Right lobe of liver (tissue), 6 donors: Measurements from ENCODE around the gene ZBTB47. TPM values are rescaled to one million over a fixed set of nuclear protein-coding genes. Genes with fewer than 3 reads are reported as not detected.
A peak's percentile ranks its signal among the peaks of the same experiment; 100 is the strongest.

Source experiments
- ATAC-seq, 4 donors: fragments of 200-7000 bp; cut with Tn5 transposase; one replicate each; pipeline ENCODE4 v1.9.1; 2020; ENCODE audit warnings: mild to moderate bottlenecking in 4 of 4, moderate library complexity in 4 of 4
- DNase-seq, 3 donors: peaks; one replicate each; pipeline ENCODE4 v3.0.0-alpha.2; 2020
- H3K27ac ChIP-seq, 3 donors: fragments of 200-600 bp; one replicate each; pipeline ENCODE4 v1.8.0; 2022
- H3K27me3 ChIP-seq, 2 donors: fragments of 200-600 bp; one replicate each; pipeline ENCODE4 v1.8.0; 2022
- H3K36me3 ChIP-seq, 4 donors: fragments of 200-600 bp; sonication (generic) in 1 of 4; one replicate each; pipeline versions ENCODE4 v1.5.1 to v1.8.0; 2017 to 2022; ENCODE audit warnings: control low read depth in 1 of 4
- H3K4me1 ChIP-seq, 4 donors: fragments of 200-600 bp; sonication (generic) in 1 of 4; one replicate each; pipeline versions ENCODE4 v1.5.1 to v1.8.0; 2017 to 2022; ENCODE audit warnings: control low read depth in 1 of 4
- H3K4me3 ChIP-seq, 3 donors: fragments of 200-600 bp; one replicate each; pipeline ENCODE4 v1.8.0; 2022
- H3K9me3 ChIP-seq, 4 donors: fragments of 200-600 bp; sonication (generic) in 1 of 4; one replicate each; pipeline versions ENCODE4 v1.5.1 to v1.8.0; 2017 to 2022; ENCODE audit warnings: control low read depth in 1 of 4
- POLR2A ChIP-seq: fragments of 450-650 bp; IDR thresholded peaks from one replicate; pipeline ENCODE4 v1.6.1; 2017; ENCODE audit warnings: antibody characterized with exemption, mild to moderate bottlenecking
- WGBS: methylation state at CpG from one replicate; pipeline ENCODE4 v1.1.6; 2018; ENCODE audit warnings: low coverage, low lambda C conversion rate; ENCODE audit not compliant: insufficient coverage; ENCODE audit errors: missing lambda C conversion rate; 5-methylcytosine and 5-hydroxymethylcytosine counted together
- intact Hi-C, 2 donors: fragments of 100-400 bp; cut with DNase I; formaldehyde crosslinking; loops; one replicate each; pipeline versions ENCODE4 v1.11.2 to v1.14.1; 2022
- total RNA-seq, 6 experiments: library from RNA; depleted of rRNA in 2 of 6; stranded (reverse); fragments of >200 nt in 2 of 6; fragmentation: NEBNext Ultra II Directional in 3 of 6; extraction: Animal tissue kit (Norgen Biotek cat#: 25700) in 3 of 6; gene quantifications; one replicate each; pipeline versions ENCODE4 v1.1.0 to v1.2.4, GENCODE V29; 2016 to 2023
- TF ChIP-seq, protein P1 (sequence below), 4 donors: fragments of 200-600 bp in 3 of 4; fragments of 450-650 bp in 1 of 4; IDR thresholded peaks; one replicate each; pipeline versions ENCODE4 v1.5.1 to v1.8.0; 2016 to 2022; ENCODE audit warnings: antibody characterized with exemption in 4 of 4, mild to moderate bottlenecking in 2 of 4
- donor health status: DM: no; HTN: yes; CAD: no.
- donor health status: DM: no; HTN: no; CAD: no.
- donor health status: DM: no; HTN: no; CAD: no.
- donor health status: DM: no; HTN: yes; CAD: no.
- donor health status: DM: no; HTN: yes; CAD: no.

The ZBTB47 gene
- total RNA-seq, 6 experiments from 2014 or later, result 2.2 to 8.9 (median 4.9) TPM

DNA sequence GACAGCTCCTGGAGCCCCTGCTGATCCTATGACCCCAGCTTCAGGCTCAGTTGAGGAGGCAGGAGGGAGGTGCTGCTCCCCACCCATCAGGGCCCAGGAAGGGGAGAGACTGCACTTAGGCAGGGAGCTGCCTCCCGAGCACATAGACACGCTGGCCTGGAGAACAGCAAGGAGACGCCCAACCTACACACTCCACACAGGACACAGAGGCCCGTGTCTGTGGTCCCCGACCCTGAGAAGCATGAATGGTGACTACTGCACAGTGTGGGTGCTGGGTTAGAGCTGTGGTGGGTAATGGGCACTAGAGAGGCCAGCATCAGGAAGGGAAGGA, 50.2 kb downstream of the ZBTB47 start:
- intact Hi-C loops, result no loop called here
- no peak for TF ChIP-seq POLR2A
- TF ChIP-seq, protein P1, sequence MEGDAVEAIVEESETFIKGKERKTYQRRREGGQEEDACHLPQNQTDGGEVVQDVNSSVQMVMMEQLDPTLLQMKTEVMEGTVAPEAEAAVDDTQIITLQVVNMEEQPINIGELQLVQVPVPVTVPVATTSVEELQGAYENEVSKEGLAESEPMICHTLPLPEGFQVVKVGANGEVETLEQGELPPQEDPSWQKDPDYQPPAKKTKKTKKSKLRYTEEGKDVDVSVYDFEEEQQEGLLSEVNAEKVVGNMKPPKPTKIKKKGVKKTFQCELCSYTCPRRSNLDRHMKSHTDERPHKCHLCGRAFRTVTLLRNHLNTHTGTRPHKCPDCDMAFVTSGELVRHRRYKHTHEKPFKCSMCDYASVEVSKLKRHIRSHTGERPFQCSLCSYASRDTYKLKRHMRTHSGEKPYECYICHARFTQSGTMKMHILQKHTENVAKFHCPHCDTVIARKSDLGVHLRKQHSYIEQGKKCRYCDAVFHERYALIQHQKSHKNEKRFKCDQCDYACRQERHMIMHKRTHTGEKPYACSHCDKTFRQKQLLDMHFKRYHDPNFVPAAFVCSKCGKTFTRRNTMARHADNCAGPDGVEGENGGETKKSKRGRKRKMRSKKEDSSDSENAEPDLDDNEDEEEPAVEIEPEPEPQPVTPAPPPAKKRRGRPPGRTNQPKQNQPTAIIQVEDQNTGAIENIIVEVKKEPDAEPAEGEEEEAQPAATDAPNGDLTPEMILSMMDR (IDR thresholded peaks at IDR 0.05), result no peak
- Histone ChIP-seq H3K36me3 (no peaks in the 10 kb centered on the region), H3K4me3 (no peak overlapping the region), H3K27me3 (no peaks in the 10 kb centered on the region), H3K27ac (no peak overlapping the region), H3K4me1 (no peaks in the 10 kb centered on the region), H3K9me3 (no peaks in the 10 kb centered on the region)
- DNase-seq (no peak), ATAC-seq (no peak)
- WGBS, result no CpG with 5 or more reads among the region's 5 CpGs

DNA sequence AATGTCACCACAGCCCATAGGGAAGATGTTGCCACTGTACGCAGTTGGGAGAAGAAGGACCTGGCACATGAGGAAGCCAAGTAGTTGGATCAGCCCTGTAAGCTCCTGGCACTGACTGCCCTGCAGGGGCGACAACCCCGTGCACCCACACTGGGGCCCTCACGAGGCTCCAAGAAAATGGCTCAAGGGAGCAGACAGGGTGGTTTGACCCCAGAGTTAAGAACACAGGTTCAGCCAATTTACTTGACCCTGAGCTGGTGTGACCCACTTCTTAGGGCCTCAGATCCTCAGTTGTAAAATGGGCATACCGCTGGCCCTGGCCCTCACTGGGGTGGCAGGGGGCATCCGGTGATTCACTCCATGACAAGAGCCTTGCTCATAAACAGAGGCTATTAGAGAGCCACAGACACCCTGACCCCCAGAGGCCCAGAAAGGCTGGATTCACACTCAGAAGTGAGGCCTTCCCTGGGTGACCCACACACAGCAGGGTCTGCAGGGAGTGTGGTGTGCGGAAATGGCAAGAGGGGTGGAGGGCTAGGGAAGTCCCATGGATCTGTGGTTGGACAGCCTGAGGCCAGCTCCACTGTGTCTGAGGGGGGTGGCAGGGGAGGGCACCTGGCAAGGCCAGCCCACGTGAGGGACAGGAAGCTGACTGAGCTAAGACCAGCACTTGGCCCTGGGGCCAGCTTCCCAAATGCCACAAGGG, 50.8 kb downstream of the ZBTB47 start:
- DNase-seq (no peak), ATAC-seq (no peak)
- TF ChIP-seq POLR2A, result no peak
- TF ChIP-seq, protein P1 (IDR thresholded peaks at IDR 0.05), result no peak
- no CpG with 5 or more reads among the region's 8 CpGs for whole genome bisulfite sequencing
- Histone ChIP-seq H3K36me3 (no peaks in the 10 kb centered on the region), H3K4me3 (no peak overlapping the region), H3K27ac (no peak overlapping the region), H3K27me3 (no peaks in the 10 kb centered on the region), H3K4me1 (no peaks in the 10 kb centered on the region), H3K9me3 (no peaks in the 10 kb centered on the region)
- intact Hi-C loops, result no loop called here

GRCh38 chr3:42705058-42705767, 51.7 kb downstream of the ZBTB47 start:
- no peaks in the 10 kb centered on the region for H3K9me3 ChIP-seq
- no peak for TF ChIP-seq POLR2A
- TF ChIP-seq, protein P1 (IDR thresholded peaks at IDR 0.05), result no peak
- ATAC-seq (no peak), DNase-seq (peak in 1 of 3 donors; percentile 36)
- H3K4me1 ChIP-seq, result no peaks in the 10 kb centered on the region
- intact Hi-C loops, result no loop called here
- WGBS, result 83% methylated on average over 4 of the region's 7 CpGs
- no peaks in the 10 kb centered on the region for H3K27me3 ChIP-seq
- no peak overlapping the region for H3K27ac ChIP-seq
- H3K4me3 ChIP-seq, result no peak overlapping the region
- no peaks in the 10 kb centered on the region for H3K36me3 ChIP-seq

DNA sequence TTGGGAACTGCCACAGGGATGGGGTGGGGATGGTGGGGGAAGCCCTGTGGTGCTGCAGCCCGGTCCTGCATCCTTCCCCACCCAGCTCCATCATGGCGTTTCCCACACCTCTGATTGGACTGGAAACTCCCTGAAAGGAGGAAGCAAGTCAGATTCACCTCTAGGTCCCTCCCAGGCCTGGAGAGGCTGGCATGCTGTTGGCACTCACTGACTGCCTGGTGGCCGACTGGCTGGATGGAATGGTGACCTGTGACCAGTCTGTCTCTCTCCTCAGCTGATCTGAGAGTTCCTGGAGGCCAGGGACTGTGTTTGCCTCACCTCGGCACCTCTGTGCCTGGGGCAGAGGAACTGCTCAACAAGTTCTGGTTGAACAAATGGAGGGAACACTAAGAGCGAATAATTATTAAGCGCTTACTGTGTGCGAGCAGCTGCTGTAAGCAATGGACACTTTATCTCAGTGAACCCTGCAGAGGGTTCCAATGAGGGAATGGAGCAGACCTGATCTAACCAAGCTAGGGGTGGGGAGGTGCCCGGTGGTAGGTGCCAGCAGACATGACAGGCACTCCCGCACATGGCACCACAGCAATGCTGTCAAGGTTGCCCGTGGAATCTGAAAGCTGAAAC, 52.6 kb downstream of the ZBTB47 start:
- Histone ChIP-seq H3K36me3 (no peaks in the 10 kb centered on the region), H3K27ac (no peak overlapping the region), H3K9me3 (no peaks in the 10 kb centered on the region), H3K4me1 (no peaks in the 10 kb centered on the region), H3K4me3 (no peak overlapping the region), H3K27me3 (no peaks in the 10 kb centered on the region)
- 55% methylated on average over 9 of the region's 10 CpGs for WGBS
- no peak for DNase-seq
- intact Hi-C loops, result no loop called here
- TF ChIP-seq POLR2A, result no peak
- TF ChIP-seq, protein P1 (IDR thresholded peaks at IDR 0.05), result no peak
- ATAC-seq, result no peak
